ENCODE data around the gene ATF7IP2.
"Not testable (repeated sequence)": the region's sequence is repeated elsewhere in the genome, so short reads cannot be mapped to it uniquely, and the experiment has no call there.

ATF7IP2 gene

GRCh38 chr16:10452208-10453158, 66.6 kb downstream of the ATF7IP2 start:
- DNase-seq (ENCODE audit: low read depth): not testable (repeated sequence)

- no peak for DNase-seq (ENCODE audit: low read depth)
These were observed 67.3 kb downstream of the ATF7IP2 start for GRCh38 chr16:10453159-10453510.

DNA sequence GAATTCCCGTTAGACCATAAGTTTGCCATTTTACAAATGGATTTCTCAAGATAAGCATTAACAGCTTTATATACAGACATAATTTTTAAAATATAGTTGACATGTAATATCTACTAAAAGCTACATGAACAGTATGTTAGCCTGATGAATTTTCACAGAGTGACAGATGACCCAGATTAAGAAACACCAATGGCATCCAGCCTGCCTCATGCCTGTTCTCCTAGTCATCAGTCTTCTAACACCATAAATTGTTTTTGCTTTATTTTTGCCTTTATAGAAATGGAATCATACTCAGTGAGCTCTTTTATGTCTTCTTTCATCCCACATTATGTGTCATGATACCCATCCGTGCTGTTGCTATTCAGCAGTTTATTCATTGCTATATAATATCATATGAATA, 80.0 kb downstream of the ATF7IP2 start:
- DNase-seq (ENCODE audit: low read depth): no peak

- DNase-seq (ENCODE audit: low read depth): no peak
These were observed 80.5 kb downstream of the ATF7IP2 start for GRCh38 chr16:10466313-10466712.

DNA sequence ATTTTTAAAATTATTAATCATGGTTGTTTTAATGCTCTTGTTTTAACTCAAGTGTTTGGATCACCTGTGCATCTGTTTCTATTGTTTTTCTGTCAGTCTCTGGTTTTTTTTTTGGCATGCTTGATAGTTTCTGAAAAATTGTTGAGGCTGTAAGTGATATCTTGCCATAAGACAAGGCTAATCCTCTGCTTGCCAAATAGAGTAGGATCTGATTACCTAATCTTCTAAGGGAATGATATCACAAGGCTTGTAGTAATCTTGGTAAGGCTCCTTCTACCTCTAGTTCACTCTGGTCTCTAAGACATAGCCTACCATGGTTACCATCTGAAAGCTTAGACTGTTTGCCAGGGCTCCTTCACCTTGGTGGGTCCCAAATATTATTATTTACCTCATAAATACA, 81.0 kb downstream of the ATF7IP2 start:
- DNase-seq (ENCODE audit: low read depth): no peak

- not testable (repeated sequence) for DNase-seq (ENCODE audit: low read depth)
These were observed 90.8 kb downstream of the ATF7IP2 start for GRCh38 chr16:10476636-10477035.

GRCh38 chr16:10480151-10480550, 94.3 kb downstream of the ATF7IP2 start:
- DNase-seq (ENCODE audit: low read depth): no peak

DNA sequence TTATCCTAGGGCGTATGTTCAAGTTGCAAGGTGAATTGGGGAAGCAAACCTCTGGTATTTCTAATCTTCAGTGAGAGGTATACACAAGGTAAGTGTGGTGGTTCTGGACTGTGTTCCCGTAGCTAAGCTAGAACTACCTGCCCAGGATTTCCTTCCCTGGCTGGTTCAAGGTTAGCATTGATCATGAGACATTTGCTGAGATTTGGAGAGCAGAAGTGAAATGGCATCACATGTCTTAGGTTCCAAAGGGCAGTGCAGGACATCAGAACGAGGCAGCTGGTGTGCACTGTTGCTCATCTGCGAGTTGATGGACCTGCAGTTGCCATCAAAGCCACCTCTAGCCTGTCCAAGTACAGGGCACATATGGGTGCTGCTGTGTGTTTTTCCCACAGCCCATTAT, 99.3 kb downstream of the ATF7IP2 start:
- no peak for DNase-seq (ENCODE audit: low read depth)

DNA sequence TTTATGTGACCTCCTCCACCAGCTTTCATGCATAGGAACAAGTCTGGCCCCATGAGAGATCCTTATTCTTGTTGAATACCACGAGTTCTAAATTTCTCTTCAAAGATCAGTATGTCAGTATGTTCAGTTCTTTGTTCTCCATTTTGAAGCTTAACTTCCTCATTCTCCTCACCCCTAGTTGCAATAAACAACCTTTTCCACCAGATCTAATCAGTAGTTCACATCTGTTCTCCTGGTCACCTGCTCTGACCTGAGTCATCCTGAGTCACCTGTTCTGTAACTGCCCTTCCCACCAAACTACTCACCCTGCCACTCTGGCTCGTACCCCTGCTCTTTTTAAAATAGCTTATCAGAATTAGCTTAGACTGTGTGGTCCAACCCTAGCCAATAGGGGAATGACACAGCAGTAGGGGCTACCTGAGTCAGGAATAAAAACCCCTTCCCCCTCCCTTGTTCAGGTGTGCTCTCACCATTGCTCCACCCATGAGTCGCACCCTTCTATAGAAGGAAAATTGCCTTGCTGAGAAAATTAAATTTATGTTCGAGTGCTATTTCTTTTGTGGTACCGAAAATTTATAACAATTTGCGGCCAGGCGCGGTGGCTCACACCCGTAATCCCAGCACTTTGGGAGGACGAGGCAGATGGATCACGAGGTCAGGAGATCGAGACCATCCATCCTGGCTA, 100.0 kb downstream of the ATF7IP2 start:
- no peak for DNase-seq (ENCODE audit: low read depth)

DNA sequence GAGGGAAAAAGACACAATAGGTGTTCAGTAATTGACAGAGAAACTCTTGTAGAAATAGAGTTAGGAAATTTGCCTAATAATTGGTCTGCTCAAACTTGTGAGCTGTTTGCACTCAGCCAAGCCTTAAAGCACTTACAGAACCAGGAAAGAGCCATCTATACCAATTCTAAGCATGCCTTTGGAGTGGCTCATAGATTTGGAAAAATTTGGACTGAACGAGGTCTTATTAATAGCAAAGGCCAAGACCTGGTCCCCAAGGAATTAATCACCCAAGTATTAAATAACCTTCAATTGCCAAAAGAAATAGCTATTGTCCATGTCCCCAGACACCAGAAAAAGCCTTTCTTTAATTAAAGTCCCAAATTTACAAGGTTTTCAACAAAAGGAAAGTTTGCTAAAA, 104.3 kb downstream of the ATF7IP2 start:
- DNase-seq (ENCODE audit: low read depth): no peak

DNA sequence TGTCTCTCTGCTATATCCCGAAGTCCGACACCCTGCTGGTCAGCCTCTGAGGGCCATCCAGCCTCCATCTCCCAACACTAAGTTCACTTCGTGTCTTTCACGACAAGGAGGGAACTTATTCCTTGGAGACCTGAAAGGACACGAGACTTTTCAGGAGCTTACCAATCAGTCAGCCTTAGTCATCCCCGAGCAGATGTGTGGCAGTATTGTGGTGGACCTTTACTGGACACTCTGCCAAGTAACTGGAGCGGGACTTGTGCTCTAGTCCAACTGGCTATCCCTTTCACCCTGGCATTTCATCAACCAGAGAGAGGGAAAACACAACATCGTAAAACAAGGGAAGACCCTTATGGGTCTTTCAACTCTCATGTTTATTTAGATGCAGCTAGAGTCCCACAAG, 107.4 kb downstream of the ATF7IP2 start:
- DNase-seq (ENCODE audit: low read depth): no peak

DNA sequence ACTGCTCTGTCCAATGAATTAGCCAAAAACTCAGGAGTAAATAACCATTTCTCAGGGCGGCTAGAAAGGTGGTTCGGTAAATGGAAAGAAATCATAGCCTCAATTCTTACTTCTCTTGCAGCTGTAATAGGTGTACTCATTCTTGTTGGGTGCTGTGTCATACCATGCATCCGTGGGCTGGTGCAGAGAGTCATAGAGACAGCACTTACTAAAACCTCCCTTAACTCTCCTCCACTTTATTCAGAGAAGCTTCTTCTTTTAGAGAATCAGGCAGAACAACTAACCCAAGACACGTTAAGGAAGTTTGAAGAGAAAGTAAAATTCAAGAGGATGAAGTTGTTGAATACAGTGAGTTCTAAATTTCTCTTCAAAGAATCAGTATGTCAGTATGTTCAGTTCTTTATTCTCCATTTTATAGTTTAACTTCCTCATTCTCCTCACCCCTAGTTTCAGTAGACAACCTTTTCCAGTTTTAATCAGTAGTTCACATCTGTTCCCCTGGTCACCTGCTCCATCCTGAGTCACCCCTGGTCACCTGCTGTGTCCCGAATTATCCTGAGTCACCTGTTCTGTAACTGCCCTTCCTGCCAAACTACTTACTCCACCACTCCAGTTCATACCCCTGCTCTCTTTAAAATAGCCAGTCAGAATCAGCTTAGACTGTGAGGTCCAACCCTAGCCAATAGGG, 108.6 kb downstream of the ATF7IP2 start:
- no peak for DNase-seq (ENCODE audit: low read depth)

- no peak for DNase-seq (ENCODE audit: low read depth)
These were observed 109.1 kb downstream of the ATF7IP2 start for GRCh38 chr16:10495031-10495345.

DNA sequence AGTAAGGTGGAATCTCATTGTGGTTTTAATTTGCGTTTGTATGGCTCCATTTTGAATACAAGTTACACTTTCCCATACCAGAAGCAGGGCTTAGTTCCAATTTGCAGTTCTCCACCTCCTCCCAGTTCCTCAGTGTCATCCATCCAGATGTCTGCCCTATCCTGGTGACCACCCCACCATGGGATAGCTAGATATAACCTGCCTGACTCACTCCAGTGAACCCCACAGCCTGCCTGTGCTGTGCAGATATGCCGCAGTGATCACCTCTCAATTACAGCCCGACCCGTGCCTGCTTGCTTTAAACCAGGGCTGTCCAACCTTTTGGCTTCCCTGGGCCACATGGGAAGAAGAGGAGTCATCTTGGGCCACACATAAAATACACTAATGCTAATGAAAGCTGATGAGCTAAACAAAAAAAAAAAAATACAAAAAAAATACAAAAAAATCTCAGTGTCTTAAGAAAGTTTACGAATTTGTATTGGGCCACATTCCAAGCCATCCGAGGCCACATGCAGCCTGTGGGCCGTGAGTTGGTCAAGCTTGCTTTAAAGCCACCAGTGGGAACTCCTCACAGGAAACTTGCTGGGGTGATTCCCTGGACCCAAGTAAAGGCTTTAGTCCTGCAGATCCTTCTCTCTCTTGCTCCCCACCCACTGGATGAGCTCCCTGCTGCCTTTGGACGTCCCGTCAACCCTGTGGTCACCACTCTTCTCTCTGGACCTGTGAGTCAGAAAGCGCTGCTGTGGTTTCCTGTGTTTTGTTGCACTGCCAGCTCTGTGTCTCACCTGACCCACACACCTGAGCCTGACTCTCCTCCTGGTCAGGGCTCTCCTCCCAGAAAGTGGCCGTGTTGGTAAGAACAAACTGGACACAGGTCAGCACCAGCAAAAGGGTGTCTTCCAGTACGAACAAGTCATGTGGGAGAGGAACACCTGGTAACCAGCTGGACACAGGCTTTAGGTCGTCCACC, 111.6 kb downstream of the ATF7IP2 start:
- no peak for DNase-seq (ENCODE audit: low read depth)

DNA sequence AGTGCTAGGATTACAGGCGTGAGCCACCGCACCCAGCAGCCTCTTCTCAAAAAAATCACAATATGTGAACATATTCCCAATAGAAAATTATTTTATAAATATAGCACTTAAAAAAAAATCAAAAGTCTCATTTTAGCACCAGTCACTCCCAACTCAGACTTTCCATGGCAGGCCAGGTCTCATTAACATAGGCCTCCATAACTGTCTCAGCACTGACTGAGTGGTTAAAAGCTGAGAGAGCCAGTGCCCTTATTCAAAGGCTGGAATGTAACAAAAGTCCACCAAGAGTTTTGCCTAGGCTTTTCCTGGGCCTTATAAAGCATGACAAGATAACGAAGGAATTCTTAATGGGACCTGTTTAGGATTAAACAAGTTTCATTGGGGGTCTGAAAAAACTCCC, 114.7 kb downstream of the ATF7IP2 start:
- no peak for DNase-seq (ENCODE audit: low read depth)

GRCh38 chr16:10501016-10501607, 115.3 kb downstream of the ATF7IP2 start:
- no peak for DNase-seq (ENCODE audit: low read depth)

DNA sequence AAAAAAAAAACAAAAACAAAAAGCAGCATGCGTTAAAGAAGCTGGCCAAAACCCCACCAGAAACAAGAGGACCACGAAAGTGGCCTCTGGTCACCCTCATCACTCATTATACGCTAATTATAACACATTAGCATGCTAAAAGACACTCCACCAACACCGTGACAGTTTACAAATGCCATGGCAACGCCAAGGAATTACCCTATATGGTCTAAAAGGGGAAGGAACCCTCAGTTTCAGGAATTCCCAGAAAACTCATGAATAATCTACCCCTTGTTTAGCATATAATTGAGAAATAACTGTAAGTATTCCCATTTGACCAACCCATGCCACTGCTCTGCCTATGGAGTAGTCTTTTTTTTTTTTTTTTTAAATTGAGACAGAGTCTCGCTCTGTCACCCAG, 116.9 kb downstream of the ATF7IP2 start:
- DNase-seq (ENCODE audit: low read depth): no peak

GRCh38 chr16:10504404-10504885, 118.6 kb downstream of the ATF7IP2 start:
- no peak for DNase-seq (ENCODE audit: low read depth)

DNA sequence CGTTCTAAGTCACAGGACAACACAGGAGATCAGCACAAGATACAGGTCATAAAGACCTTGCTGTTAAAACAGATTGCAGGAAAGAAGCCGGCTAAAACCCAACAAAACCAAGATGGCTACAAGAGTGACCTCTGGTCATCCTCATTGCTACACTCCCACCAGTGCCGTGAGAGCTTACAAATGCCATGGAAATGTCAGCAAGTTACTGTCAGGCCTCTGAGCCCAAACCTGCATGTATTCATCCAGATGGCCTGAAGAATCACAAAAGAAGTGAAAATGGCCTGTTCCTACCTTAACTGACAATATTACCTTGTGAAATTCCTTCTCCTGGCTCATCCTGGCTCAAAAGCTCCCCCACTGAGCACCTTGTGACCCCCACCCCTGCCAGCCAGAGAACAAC, 119.4 kb downstream of the ATF7IP2 start:
- DNase-seq (ENCODE audit: low read depth): not testable (repeated sequence)

- peak; percentile 27 for DNase-seq (ENCODE audit: low read depth)
These were observed 123.7 kb downstream of the ATF7IP2 start for GRCh38 chr16:10509534-10510025.

DNA sequence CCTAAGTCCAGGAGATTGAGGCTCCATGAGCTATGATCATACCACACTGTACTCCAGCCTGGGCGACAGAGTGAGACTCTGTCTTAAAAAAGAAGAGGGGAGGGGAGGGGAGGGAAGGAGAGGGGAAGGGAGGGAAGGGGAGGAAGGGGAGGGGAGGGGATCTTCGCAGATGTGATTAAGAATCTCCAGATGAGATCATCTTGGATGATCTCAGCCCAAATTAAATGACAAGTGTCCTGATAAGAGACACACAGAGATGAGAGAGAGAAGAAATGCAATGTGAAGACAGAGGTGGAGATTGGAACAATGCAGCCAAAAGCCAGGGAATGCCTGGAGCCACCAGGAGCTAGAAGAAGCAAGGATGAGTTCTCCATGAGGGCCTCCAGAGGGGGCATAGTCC, 124.4 kb downstream of the ATF7IP2 start:
- DNase-seq (ENCODE audit: low read depth): no peak

All from activated T-helper 1 cell treated with Interleukin-2 at 50 U/mL for 16 hours (primary cell).